ENCODE measurements around the gene PPP1R12B. TPM values are rescaled to one million over a fixed set of nuclear protein-coding genes. Genes with fewer than 3 reads are reported as not detected.
A peak's percentile ranks its signal among the peaks of the same experiment; 100 is the strongest.

Gene PPP1R12B
- total RNA-seq, 1 donor: 21.6 TPM

- no peak for DNase-seq (ENCODE audit: low read depth)
- no peak for TF ChIP-seq CTCF (IDR thresholded peaks at IDR 0.05; ENCODE audit: insufficient read depth, low read depth, low read length)
- no peak overlapping the region for H3K4me3 ChIP-seq (ENCODE audit: low read depth, low read length)
These were observed 240.1 kb downstream of the PPP1R12B start for GRCh38 chr1:202588503-202589189.

GRCh38 chr1:202589190-202589930, 240.9 kb downstream of the PPP1R12B start:
- peak; percentile 99 for DNase-seq (ENCODE audit: low read depth)
- no peak for TF ChIP-seq CTCF (IDR thresholded peaks at IDR 0.05; ENCODE audit: insufficient read depth, low read depth, low read length)
- no peak overlapping the region for H3K4me3 ChIP-seq (ENCODE audit: low read depth, low read length)

GRCh38 chr1:202590126-202590525, 241.6 kb downstream of the PPP1R12B start:
- H3K4me3 ChIP-seq (ENCODE audit: low read depth, low read length): no peak overlapping the region
- TF ChIP-seq CTCF (IDR thresholded peaks at IDR 0.05; ENCODE audit: insufficient read depth, low read depth, low read length): no peak
- DNase-seq (ENCODE audit: low read depth): no peak

- H3K4me3 ChIP-seq (ENCODE audit: low read depth, low read length): no peak overlapping the region
- DNase-seq (ENCODE audit: low read depth): no peak
- TF ChIP-seq CTCF (IDR thresholded peaks at IDR 0.05; ENCODE audit: insufficient read depth, low read depth, low read length): no peak
These were observed 242.5 kb downstream of the PPP1R12B start for GRCh38 chr1:202590975-202591411.

- H3K4me3 ChIP-seq (ENCODE audit: low read depth, low read length): no peak overlapping the region
- no peak for TF ChIP-seq CTCF (IDR thresholded peaks at IDR 0.05; ENCODE audit: insufficient read depth, low read depth, low read length)
- no peak for DNase-seq (ENCODE audit: low read depth)
These were observed 243.0 kb downstream of the PPP1R12B start for GRCh38 chr1:202591515-202591914.

- TF ChIP-seq CTCF (IDR thresholded peaks at IDR 0.05; ENCODE audit: insufficient read depth, low read depth, low read length): no peak
- no peak overlapping the region for H3K4me3 ChIP-seq (ENCODE audit: low read depth, low read length)
- DNase-seq (ENCODE audit: low read depth): no peak
These were observed 243.6 kb downstream of the PPP1R12B start for GRCh38 chr1:202592146-202592545.

Data from fibroblast of villous mesenchyme (primary cell).